ENCODE data around the gene SNAPC5. TPM values are rescaled to one million over a fixed set of nuclear protein-coding genes. Genes with fewer than 3 reads are reported as not detected.
A peak's percentile ranks its signal among the peaks of the same experiment; 100 is the strongest.

Gene SNAPC5
- total and polyA plus RNA-seq, 2 of the 13 experiments (the other 11 are each of a cell fraction or from before 2014, with no cell fraction given), result 14.8 to 36.2 TPM

DNA sequence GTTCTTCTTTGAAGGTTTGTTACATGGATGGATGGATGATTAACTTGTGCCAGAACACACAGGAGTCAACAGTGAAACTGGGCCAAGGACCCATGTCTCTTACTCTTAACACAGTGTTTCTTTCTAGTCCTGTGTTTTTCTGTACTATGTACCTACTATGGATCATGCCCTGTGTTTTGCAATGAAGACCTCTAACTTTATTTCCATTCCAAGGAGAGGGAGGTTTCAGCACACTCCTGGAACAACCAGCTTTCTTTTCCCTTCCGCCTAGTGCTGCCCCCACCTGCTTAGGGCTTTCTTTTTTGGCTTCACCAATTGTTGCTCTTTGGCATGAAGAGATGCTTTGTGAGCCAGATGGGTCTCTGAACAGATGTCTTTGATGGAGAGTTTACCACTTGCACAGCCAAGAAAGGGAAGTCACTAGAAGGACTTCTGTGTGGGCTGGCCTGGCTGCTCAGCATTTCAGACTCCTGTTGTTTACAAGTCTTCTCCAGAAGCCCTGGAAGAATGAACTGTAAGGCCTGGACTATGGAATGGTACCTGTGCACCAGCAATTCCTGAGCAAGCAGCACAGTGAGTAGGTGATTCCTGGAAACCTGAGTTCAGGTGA lies 44.5 kb downstream of the SNAPC5 start (continued):
- TF ChIP-seq ZNF569 (CRISPR knock-in tag; IDR thresholded peaks at IDR 0.05; ENCODE audit: borderline replicate concordance) (no peak), RFXAP (CRISPR knock-in tag; IDR thresholded peaks at IDR 0.05; ENCODE audit: borderline replicate concordance) (no peak), SRSF4 (IDR thresholded peaks at IDR 0.05; ENCODE audit: low read depth, low read length, poor library complexity, severe bottlenecking) (no peak), MEIS2 (CRISPR knock-in tag; IDR thresholded peaks at IDR 0.05) (no peak), SAP130 (CRISPR knock-in tag; IDR thresholded peaks at IDR 0.05; ENCODE audit: low read depth) (peak; percentile 68), HDAC6 (IDR thresholded peaks at IDR 0.05; ENCODE audit: low read depth, low read length) (no peak)
- TF ChIP-seq, protein P1, sequence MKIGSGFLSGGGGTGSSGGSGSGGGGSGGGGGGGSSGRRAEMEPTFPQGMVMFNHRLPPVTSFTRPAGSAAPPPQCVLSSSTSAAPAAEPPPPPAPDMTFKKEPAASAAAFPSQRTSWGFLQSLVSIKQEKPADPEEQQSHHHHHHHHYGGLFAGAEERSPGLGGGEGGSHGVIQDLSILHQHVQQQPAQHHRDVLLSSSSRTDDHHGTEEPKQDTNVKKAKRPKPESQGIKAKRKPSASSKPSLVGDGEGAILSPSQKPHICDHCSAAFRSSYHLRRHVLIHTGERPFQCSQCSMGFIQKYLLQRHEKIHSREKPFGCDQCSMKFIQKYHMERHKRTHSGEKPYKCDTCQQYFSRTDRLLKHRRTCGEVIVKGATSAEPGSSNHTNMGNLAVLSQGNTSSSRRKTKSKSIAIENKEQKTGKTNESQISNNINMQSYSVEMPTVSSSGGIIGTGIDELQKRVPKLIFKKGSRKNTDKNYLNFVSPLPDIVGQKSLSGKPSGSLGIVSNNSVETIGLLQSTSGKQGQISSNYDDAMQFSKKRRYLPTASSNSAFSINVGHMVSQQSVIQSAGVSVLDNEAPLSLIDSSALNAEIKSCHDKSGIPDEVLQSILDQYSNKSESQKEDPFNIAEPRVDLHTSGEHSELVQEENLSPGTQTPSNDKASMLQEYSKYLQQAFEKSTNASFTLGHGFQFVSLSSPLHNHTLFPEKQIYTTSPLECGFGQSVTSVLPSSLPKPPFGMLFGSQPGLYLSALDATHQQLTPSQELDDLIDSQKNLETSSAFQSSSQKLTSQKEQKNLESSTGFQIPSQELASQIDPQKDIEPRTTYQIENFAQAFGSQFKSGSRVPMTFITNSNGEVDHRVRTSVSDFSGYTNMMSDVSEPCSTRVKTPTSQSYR (CRISPR knock-in tag; IDR thresholded peaks at IDR 0.05; ENCODE audit: borderline replicate concordance), result no peak
- TF ChIP-seq, protein P2, sequence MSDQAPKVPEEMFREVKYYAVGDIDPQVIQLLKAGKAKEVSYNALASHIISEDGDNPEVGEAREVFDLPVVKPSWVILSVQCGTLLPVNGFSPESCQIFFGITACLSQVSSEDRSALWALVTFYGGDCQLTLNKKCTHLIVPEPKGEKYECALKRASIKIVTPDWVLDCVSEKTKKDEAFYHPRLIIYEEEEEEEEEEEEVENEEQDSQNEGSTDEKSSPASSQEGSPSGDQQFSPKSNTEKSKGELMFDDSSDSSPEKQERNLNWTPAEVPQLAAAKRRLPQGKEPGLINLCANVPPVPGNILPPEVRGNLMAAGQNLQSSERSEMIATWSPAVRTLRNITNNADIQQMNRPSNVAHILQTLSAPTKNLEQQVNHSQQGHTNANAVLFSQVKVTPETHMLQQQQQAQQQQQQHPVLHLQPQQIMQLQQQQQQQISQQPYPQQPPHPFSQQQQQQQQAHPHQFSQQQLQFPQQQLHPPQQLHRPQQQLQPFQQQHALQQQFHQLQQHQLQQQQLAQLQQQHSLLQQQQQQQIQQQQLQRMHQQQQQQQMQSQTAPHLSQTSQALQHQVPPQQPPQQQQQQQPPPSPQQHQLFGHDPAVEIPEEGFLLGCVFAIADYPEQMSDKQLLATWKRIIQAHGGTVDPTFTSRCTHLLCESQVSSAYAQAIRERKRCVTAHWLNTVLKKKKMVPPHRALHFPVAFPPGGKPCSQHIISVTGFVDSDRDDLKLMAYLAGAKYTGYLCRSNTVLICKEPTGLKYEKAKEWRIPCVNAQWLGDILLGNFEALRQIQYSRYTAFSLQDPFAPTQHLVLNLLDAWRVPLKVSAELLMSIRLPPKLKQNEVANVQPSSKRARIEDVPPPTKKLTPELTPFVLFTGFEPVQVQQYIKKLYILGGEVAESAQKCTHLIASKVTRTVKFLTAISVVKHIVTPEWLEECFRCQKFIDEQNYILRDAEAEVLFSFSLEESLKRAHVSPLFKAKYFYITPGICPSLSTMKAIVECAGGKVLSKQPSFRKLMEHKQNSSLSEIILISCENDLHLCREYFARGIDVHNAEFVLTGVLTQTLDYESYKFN (CRISPR knock-in tag; conservative IDR thresholded peaks at IDR 0.05), result peak; percentile 85

Measured in HepG2 (cell line).